IMR-90 (cell line): Measurements from ENCODE around the gene MATK. TPM values are rescaled to one million over a fixed set of nuclear protein-coding genes. Genes with fewer than 3 reads are reported as not detected.

ENCODE experiments used
- microRNA-seq, 2 experiments: library from miRNA; stranded (forward) in 1 of 2; unstranded in 1 of 2; fragments of 10-50 nt in 1 of 2; fragments of <30 nt in 1 of 2; gene quantifications in 1 of 2; microRNA quantifications in 1 of 2; one replicate each; pipeline versions ENCODE3 to v1.1.0; 2013 to 2020; ENCODE audit not compliant: insufficient read depth in 1 of 2, insufficient read length in 1 of 2, unreplicated experiment in 1 of 2
- polyA plus RNA-seq, 3 experiments: library from polyadenylated mRNA; depleted of rRNA; stranded (reverse); fragments of >200 nt; gene quantifications; 2 replicates each; pipeline ENCODE4 v1.2.3, GENCODE V29; 2012; ENCODE audit warnings: low replicate concordance in 1 of 3
- small RNA-seq, 5 experiments: library from RNA; depleted of rRNA; stranded (forward); fragments of <200 nt; gene quantifications; one replicate each; pipeline ENCODE3, GENCODE V24; 2012
- total RNA-seq: library from RNA; depleted of rRNA; stranded (reverse); fragments of >200 nt; gene quantifications from 2 replicates; pipeline ENCODE4 v1.2.3, GENCODE V29; 2012; rRNA removed

The MATK gene
- total and polyA plus RNA-seq, 2 of the 4 experiments (the other 2 are of a cell fraction): not detected

Small RNAs within 50 kb of the gene (microRNA-seq; reads per million reads assigned to microRNA genes)
- gene AC005777.1 (ENCODE audit: insufficient read depth, insufficient read length): not detected

Small RNAs within 50 kb of the gene (small RNA-seq; reads per million reads assigned to genes)
- gene AC005777.1: 0 reads per million in 5 experiments

Other genes starting within 250 kb of the MATK start
- not detected in 2 replicates for gene TEKTIP1, start 247.2 kb downstream of the MATK start, total RNA-seq
- not detected in 2 replicates for gene TEKTIP1, start 247.2 kb downstream of the MATK start, polyA plus RNA-seq (2012; rRNA removed)
- gene MFSD12, start 228.8 kb downstream of the MATK start, total RNA-seq: 20.4 and 25.0 TPM in 2 replicates
- gene MFSD12, start 228.8 kb downstream of the MATK start, polyA plus RNA-seq (2012; rRNA removed): 77.2 and 85.1 TPM in 2 replicates
- gene HMG20B, start 213.4 kb downstream of the MATK start, total RNA-seq: 57.5 and 59.4 TPM in 2 replicates
- gene HMG20B, start 213.4 kb downstream of the MATK start, polyA plus RNA-seq (2012; rRNA removed): 63.8 and 76.9 TPM in 2 replicates
- under 0.01 TPM in 2 replicates for gene GIPC3, start 200.9 kb downstream of the MATK start, total RNA-seq
- 0.36 and 0.42 TPM in 2 replicates for gene GIPC3, start 200.9 kb downstream of the MATK start, polyA plus RNA-seq (2012; rRNA removed)
- gene TBXA2R, start 179.5 kb downstream of the MATK start, total RNA-seq: 0.28 and 0.36 TPM in 2 replicates
- 2.3 and 3.6 TPM in 2 replicates for gene TBXA2R, start 179.5 kb downstream of the MATK start, polyA plus RNA-seq (2012; rRNA removed)
- gene CACTIN, start 159.6 kb downstream of the MATK start, total RNA-seq: 10.8 and 12.8 TPM in 2 replicates
- 19.5 and 25.1 TPM in 2 replicates for gene CACTIN, start 159.6 kb downstream of the MATK start, polyA plus RNA-seq (2012; rRNA removed)
- gene PIP5K1C, start 85.9 kb downstream of the MATK start, total RNA-seq: 10.8 and 13.6 TPM in 2 replicates
- 23.3 and 28.0 TPM in 2 replicates for gene PIP5K1C, start 85.9 kb downstream of the MATK start, polyA plus RNA-seq (2012; rRNA removed)
- not detected in 2 replicates for gene TJP3, start 78.0 kb downstream of the MATK start, total RNA-seq
- gene TJP3, start 78.0 kb downstream of the MATK start, polyA plus RNA-seq (2012; rRNA removed): not detected in 2 replicates
- gene APBA3, start 24.7 kb downstream of the MATK start, total RNA-seq: 8.6 and 9.5 TPM in 2 replicates
- 18.4 and 21.0 TPM in 2 replicates for gene APBA3, start 24.7 kb downstream of the MATK start, polyA plus RNA-seq (2012; rRNA removed)
- 55.9 and 68.6 TPM in 2 replicates for gene MRPL54, start 23.7 kb downstream of the MATK start, total RNA-seq
- gene MRPL54, start 23.7 kb downstream of the MATK start, polyA plus RNA-seq (2012; rRNA removed): 75.7 and 96.5 TPM in 2 replicates
- not detected in 2 replicates for gene RAX2, start 14.2 kb downstream of the MATK start, total RNA-seq
- gene RAX2, start 14.2 kb downstream of the MATK start, polyA plus RNA-seq (2012; rRNA removed): not detected in 2 replicates
- 0.28 TPM in 1 of 2 replicates, not detected in the other for gene ZFR2, start 82.7 kb upstream of the MATK start, total RNA-seq
- 0.10 and 0.19 TPM in 2 replicates for gene ZFR2, start 82.7 kb upstream of the MATK start, polyA plus RNA-seq (2012; rRNA removed)
- 0.28 and 0.36 TPM in 2 replicates for gene ATCAY, start 94.3 kb upstream of the MATK start, total RNA-seq
- gene ATCAY, start 94.3 kb upstream of the MATK start, polyA plus RNA-seq (2012; rRNA removed): 0.19 and 0.31 TPM in 2 replicates
- not detected in 2 replicates for gene NMRK2, start 146.7 kb upstream of the MATK start, total RNA-seq
- not detected in 2 replicates for gene NMRK2, start 146.7 kb upstream of the MATK start, polyA plus RNA-seq (2012; rRNA removed)
- gene DAPK3, start 184.7 kb upstream of the MATK start, total RNA-seq: 128 and 145 TPM in 2 replicates
- gene DAPK3, start 184.7 kb upstream of the MATK start, polyA plus RNA-seq (2012; rRNA removed): 188 and 202 TPM in 2 replicates
- 1,727 and 2,161 TPM in 2 replicates for gene EEF2, start 199.1 kb upstream of the MATK start, total RNA-seq
- 1,505 and 1,547 TPM in 2 replicates for gene EEF2, start 199.1 kb upstream of the MATK start, polyA plus RNA-seq (2012; rRNA removed)
- gene PIAS4, start 221.4 kb upstream of the MATK start, total RNA-seq: 10.8 and 13.6 TPM in 2 replicates
- gene PIAS4, start 221.4 kb upstream of the MATK start, polyA plus RNA-seq (2012; rRNA removed): 12.1 and 16.6 TPM in 2 replicates